ENCODE data around the gene LHPP.

DNA sequence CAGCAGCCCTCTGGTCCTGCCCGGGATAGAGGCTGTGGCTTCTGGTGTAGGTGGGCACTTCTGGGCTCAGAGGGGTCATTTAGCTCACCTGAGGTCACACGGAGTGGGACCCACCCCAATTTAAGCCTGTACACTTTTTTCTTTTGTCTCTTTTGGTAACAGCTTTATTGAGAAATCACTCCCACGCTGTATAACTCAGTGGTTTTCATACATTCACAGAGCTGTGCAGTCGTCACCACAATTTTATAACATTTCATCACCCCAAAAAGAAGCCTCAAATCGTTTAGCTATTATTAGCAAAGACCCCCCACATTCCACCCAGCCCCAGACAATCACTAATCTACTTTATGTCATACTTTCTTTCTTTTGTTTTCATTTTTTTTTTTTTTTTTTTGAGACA, 62.3 kb downstream of the LHPP start:
- TF ChIP-seq CTCF (IDR thresholded peaks at IDR 0.05) (no peak), POLR2A (IDR thresholded peaks at IDR 0.05) (no peak), EP300 (IDR thresholded peaks at IDR 0.05) (no peak)
